Tibial artery (tissue), 4 donors: Measurements from ENCODE around the gene MACROD2.

Source experiments
- DNase-seq, 2 donors: peaks; one replicate each; pipeline ENCODE4 v3.0.0-alpha.2; 2019
- H3K27ac ChIP-seq, 2 donors: fragments of 200-600 bp; sonication (generic) in 1 of 2; 1 replicate in 1 of 2; 2 replicates in 1 of 2; pipeline ENCODE4 v1.5.1; 2018 to 2019; ENCODE audit warnings: mild to moderate bottlenecking in 1 of 2
- H3K27me3 ChIP-seq, 2 donors: fragments of 200-600 bp; sonication (generic) in 1 of 2; one replicate each; pipeline versions ENCODE4 v1.5.1 to v1.6.0; 2016 to 2019
- H3K36me3 ChIP-seq, 3 donors: fragments of 200-600 bp; sonication (generic) in 2 of 3; one replicate each; pipeline ENCODE4 v1.5.1; 2016 to 2019; ENCODE audit warnings: mild to moderate bottlenecking in 2 of 3
- H3K4me1 ChIP-seq, 4 donors: fragments of 200-600 bp; sonication (generic) in 2 of 4; 1 replicate in 3 of 4; 2 replicates in 1 of 4; pipeline ENCODE4 v1.5.1; 2016 to 2019
- H3K4me3 ChIP-seq, 2 donors: fragments of 200-600 bp; sonication (generic) in 1 of 2; 1 replicate in 1 of 2; 2 replicates in 1 of 2; pipeline ENCODE4 v1.5.1; 2018 to 2019; ENCODE audit warnings: mild to moderate bottlenecking in 2 of 2
- H3K9me3 ChIP-seq, 3 donors: fragments of 200-600 bp; sonication (generic) in 1 of 3; one replicate each; pipeline ENCODE4 v1.5.1; 2016 to 2019
- intact Hi-C: fragments of 100-400 bp; cut with DNase I; formaldehyde crosslinking; loops from one replicate; pipeline ENCODE4 v1.15.0; 2023; ENCODE audit warnings: low total_unique reads
- TF ChIP-seq, protein P1 (sequence below), 2 experiments: fragments of 200-600 bp in 1 of 2; fragments of 450-650 bp in 1 of 2; IDR thresholded peaks; one replicate each; pipeline ENCODE4 v1.5.1; 2017 to 2019; ENCODE audit warnings: antibody characterized with exemption in 2 of 2, mild to moderate bottlenecking in 1 of 2, moderate library complexity in 1 of 2

The MACROD2 gene

DNA sequence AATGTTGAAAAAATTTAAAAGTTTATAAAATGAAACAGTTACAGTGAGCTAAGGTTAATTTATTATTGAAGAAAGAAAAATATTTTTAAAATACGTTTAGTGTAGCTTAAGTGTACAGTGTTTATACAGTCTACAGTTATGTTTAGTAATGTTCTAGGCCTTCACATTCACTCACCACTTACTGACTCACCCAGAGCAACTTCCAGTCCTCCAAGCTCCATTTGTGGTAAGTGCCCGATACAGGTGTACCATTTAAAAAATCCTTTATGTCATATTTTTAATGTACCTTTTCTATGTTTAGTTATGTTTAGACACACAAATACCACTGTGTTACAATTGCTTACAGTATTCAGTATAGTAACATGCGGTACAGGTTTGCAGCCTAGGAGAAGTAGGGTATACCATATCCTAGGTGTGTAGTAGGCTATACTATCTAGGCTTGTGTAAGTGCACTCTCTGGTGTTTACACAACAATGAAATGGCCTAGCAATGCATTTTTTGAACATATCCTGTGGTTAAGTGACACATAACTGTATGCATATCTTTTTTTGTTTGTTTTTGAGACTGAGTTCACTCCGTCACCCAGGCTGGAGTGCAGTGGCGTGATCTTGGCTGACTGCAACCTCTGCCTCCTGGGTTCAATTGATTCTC is 315.8 kb downstream of the MACROD2 start:
- H3K9me3 ChIP-seq: no peaks in the 10 kb centered on the region
- DNase-seq: no peak
- TF ChIP-seq, protein P1, sequence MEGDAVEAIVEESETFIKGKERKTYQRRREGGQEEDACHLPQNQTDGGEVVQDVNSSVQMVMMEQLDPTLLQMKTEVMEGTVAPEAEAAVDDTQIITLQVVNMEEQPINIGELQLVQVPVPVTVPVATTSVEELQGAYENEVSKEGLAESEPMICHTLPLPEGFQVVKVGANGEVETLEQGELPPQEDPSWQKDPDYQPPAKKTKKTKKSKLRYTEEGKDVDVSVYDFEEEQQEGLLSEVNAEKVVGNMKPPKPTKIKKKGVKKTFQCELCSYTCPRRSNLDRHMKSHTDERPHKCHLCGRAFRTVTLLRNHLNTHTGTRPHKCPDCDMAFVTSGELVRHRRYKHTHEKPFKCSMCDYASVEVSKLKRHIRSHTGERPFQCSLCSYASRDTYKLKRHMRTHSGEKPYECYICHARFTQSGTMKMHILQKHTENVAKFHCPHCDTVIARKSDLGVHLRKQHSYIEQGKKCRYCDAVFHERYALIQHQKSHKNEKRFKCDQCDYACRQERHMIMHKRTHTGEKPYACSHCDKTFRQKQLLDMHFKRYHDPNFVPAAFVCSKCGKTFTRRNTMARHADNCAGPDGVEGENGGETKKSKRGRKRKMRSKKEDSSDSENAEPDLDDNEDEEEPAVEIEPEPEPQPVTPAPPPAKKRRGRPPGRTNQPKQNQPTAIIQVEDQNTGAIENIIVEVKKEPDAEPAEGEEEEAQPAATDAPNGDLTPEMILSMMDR (IDR thresholded peaks at IDR 0.05): no peak
- no peaks in the 10 kb centered on the region for H3K36me3 ChIP-seq
- no peak overlapping the region for H3K4me3 ChIP-seq
- intact Hi-C loops: no loop called here
- no peaks in the 10 kb centered on the region for H3K4me1 ChIP-seq
- no peaks in the 10 kb centered on the region for H3K27me3 ChIP-seq
- H3K27ac ChIP-seq: no peak overlapping the region

DNA sequence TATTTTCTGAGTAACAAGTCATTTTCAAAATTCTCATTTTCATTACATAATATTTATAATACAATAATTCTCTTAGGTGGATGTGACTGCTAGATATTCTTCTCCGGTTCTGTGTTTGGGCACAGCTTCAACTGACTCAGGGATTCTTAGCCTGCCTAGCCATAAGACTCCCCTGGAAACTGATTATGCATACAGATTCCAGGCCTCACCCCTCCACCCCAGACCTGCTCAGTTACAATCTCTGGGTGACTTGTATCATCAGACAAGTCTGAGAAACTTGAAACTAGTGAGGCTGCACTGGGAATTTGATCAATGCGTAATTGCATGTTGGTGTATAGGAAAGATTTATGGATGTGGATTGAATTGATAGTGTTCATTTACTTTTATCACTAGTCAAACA is 316.7 kb downstream of the MACROD2 start:
- Histone ChIP-seq H3K9me3 (no peaks in the 10 kb centered on the region), H3K4me3 (no peak overlapping the region), H3K4me1 (no peaks in the 10 kb centered on the region), H3K27me3 (no peaks in the 10 kb centered on the region), H3K27ac (no peak overlapping the region), H3K36me3 (no peaks in the 10 kb centered on the region)
- no peak for DNase-seq
- intact Hi-C loops: no loop called here
- TF ChIP-seq, protein P1 (IDR thresholded peaks at IDR 0.05): no peak

DNA sequence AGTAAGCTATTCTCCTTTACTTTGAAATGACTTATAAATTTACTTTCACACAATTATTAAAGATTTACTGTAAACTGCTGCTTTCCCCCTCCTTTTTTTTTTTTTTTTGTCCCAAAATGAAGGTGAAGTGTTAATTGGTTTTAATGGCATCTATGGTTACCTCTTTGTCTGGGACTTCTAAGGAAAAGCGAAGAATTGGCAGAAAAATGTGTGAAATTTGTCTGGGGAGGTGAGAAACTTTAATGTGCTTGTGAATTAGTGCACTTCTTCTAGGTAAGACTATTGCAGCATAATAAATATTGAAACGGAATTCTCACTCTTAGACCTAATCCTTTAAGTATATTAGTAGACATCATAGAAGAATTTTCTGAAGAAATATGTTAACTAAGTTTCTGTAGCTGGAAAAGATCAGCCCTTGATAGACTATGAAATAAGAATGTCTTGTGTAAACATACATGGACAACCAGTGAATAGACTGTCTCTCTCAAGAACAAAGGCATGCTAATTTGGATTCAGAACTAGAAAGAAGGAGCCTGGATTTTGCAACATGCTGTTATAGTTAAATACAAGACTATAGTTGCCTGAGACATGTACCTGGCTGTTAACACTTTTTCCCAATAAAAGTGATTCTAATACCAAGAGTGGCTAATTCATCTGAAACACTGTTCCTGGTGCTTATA is 318.2 kb downstream of the MACROD2 start:
- H3K27ac ChIP-seq: no peak overlapping the region
- TF ChIP-seq, protein P1 (IDR thresholded peaks at IDR 0.05): no peak
- no peaks in the 10 kb centered on the region for H3K9me3 ChIP-seq
- DNase-seq: no peak
- no peak overlapping the region for H3K4me3 ChIP-seq
- no peaks in the 10 kb centered on the region for H3K36me3 ChIP-seq
- no peaks in the 10 kb centered on the region for H3K4me1 ChIP-seq
- H3K27me3 ChIP-seq: no peaks in the 10 kb centered on the region
- intact Hi-C loops: no loop called here

DNA sequence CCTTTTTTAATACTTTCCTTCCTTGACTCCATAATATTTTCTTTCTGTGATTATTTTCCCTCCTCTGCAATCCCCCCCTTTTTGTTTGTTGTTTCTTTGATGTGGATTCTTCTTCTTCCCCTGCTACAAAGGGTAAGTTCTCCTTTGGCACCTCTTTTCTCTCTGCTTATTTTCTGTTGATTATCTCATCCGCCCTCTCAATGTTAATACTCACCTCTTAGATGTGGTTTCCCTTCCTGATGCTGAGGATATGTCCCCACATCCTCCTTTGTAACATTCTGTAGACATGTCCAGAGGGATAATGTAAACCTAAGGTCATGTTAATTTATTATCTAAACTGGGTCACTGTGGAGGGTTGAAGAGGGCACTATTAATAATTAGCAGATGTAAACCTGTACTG is 324.4 kb downstream of the MACROD2 start:
- TF ChIP-seq, protein P1 (IDR thresholded peaks at IDR 0.05): no peak
- no peaks in the 10 kb centered on the region for H3K36me3 ChIP-seq
- no peak overlapping the region for H3K27ac ChIP-seq
- intact Hi-C loops: no loop called here
- no peaks in the 10 kb centered on the region for H3K9me3 ChIP-seq
- no peak overlapping the region for H3K4me3 ChIP-seq
- no peaks in the 10 kb centered on the region for H3K4me1 ChIP-seq
- no peak for DNase-seq
- no peaks in the 10 kb centered on the region for H3K27me3 ChIP-seq

DNA sequence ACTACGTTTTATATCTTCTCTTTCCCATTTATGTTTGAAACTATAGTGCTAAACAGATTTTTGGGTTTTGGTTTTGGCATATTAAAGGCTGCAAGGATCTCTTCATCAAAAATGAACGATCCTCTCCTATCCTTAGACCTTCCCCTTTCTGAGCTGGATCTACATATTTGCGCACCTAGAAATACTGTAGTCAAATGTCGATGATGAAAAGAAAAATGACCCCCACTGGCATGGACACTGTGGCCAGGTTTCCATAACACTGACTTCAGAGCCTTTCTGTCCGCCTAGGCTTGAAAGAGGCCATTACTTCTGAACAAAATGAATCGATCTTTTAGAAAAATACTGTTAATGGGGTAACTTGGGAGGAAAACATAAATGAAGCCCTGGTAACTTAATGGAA is 336.3 kb downstream of the MACROD2 start:
- intact Hi-C loops: no loop called here
- Histone ChIP-seq H3K27me3 (no peaks in the 10 kb centered on the region), H3K9me3 (no peaks in the 10 kb centered on the region), H3K36me3 (peaks cover 0 to 7% (median 3%) of the 10 kb centered on the region in 3 donors), H3K4me3 (no peak overlapping the region), H3K4me1 (peaks cover 0 to 10% (median 2%) of the 10 kb centered on the region in 4 donors), H3K27ac (no peak overlapping the region)
- TF ChIP-seq, protein P1 (IDR thresholded peaks at IDR 0.05): no peak
- DNase-seq: no peak
